ENCODE data around the gene LACC1.

GRCh38 chr13:43874504-43875092 is 5.1 kb upstream of the LACC1 start:
- TF ChIP-seq POLR2AphosphoS5 (IDR thresholded peaks at IDR 0.05; ENCODE audit: low read depth, low read length) (no peak), TAF1 (IDR thresholded peaks at IDR 0.05; ENCODE audit: borderline replicate concordance, low read depth, low read length) (no peak)
